Prostate gland (tissue), 2 donors: ENCODE results near the gene DKKL1. TPM values are rescaled to one million over a fixed set of nuclear protein-coding genes. Genes with fewer than 3 reads are reported as not detected.

Experiments
- DNase-seq: peaks from one replicate; pipeline ENCODE4 v3.0.0-alpha.2; 2019; ENCODE audit warnings: low spot score
- H3K27ac ChIP-seq, 2 donors: fragments of 200-600 bp; sonication (generic); 2 replicates each; pipeline ENCODE4 v1.5.1; 2017 to 2019
- H3K27me3 ChIP-seq: fragments of 200-600 bp; sonication (generic); replicated peaks from 2 replicates; pipeline ENCODE4 v1.5.1; 2019; ENCODE audit not compliant: insufficient read depth
- H3K36me3 ChIP-seq, 2 donors: fragments of 200-600 bp; sonication (generic); 1 replicate in 1 of 2; 2 replicates in 1 of 2; pipeline versions ENCODE4 v1.5.1 to v1.8.1; 2017 to 2019
- H3K4me1 ChIP-seq: fragments of 200-600 bp; sonication (generic); replicated peaks from 2 replicates; pipeline ENCODE4 v1.5.1; 2019
- H3K4me3 ChIP-seq, 2 donors: fragments of 200-600 bp; sonication (generic); 2 replicates each; pipeline ENCODE4 v1.5.1; 2017 to 2019
- H3K9me3 ChIP-seq: fragments of 200-600 bp; sonication (generic); 2 replicates; pipeline ENCODE4 v1.5.1; 2017
- CTCF ChIP-seq, 4 experiments: fragments of 200-600 bp in 2 of 4; fragments of 450-650 bp in 2 of 4; sonication (generic) in 2 of 4; IDR thresholded peaks; 1 replicate in 3 of 4; 2 replicates in 1 of 4; pipeline ENCODE4 v1.5.1; 2016 to 2019; ENCODE audit warnings: antibody characterized with exemption in 4 of 4, mild to moderate bottlenecking in 2 of 4, moderate library complexity in 2 of 4
- POLR2A ChIP-seq: fragments of 450-650 bp; IDR thresholded peaks from one replicate; pipeline ENCODE4 v1.6.1; 2016; ENCODE audit warnings: antibody characterized with exemption, mild to moderate bottlenecking
- POLR2AphosphoS5 ChIP-seq: sonication (generic); formaldehyde crosslinking; IDR thresholded peaks from one replicate; pipeline ENCODE4 v1.6.1; 2017; ENCODE audit warnings: antibody characterized with exemption
- WGBS: methylation state at CpG from one replicate; pipeline ENCODE4 v1.1.5; 2018; 5-methylcytosine and 5-hydroxymethylcytosine counted together
- intact Hi-C: fragments of 100-400 bp; cut with DNase I; formaldehyde crosslinking; loops from one replicate; pipeline ENCODE4 v1.14.2; 2022
- total RNA-seq, 2 donors: library from RNA; depleted of rRNA; stranded (reverse); fragments of >200 nt; gene quantifications; one replicate each; pipeline ENCODE4 v1.1.0, GENCODE V29; 2016

DKKL1 gene
- total RNA-seq, 2 donors from 2014 or later: 1.0 to 17.8 TPM

- H3K4me3 ChIP-seq: no peak overlapping the region
- no peaks in the 10 kb centered on the region for H3K4me1 ChIP-seq
- no peak overlapping the region for H3K27ac ChIP-seq
- intact Hi-C loops: no loop called here
- no peaks in the 10 kb centered on the region for H3K27me3 ChIP-seq
- DNase-seq: no peak
- no peaks in the 10 kb centered on the region for H3K36me3 ChIP-seq
- no peaks in the 10 kb centered on the region for H3K9me3 ChIP-seq
- WGBS: 98% methylated on average over 6 of the region's 6 CpGs
- TF ChIP-seq CTCF (IDR thresholded peaks at IDR 0.05): no peak
- TF ChIP-seq POLR2A: no peak
- no peak for TF ChIP-seq POLR2AphosphoS5
These were observed 35.3 kb downstream of the DKKL1 start for GRCh38 chr19:49398931-49399330.

GRCh38 chr19:49400029-49400428 is 36.4 kb downstream of the DKKL1 start:
- 85% methylated on average over 6 of the region's 6 CpGs for WGBS
- no peak overlapping the region for H3K27ac ChIP-seq
- no peaks in the 10 kb centered on the region for H3K27me3 ChIP-seq
- H3K36me3 ChIP-seq: no peaks in the 10 kb centered on the region
- no peak for TF ChIP-seq POLR2A
- TF ChIP-seq CTCF (IDR thresholded peaks at IDR 0.05): no peak
- TF ChIP-seq POLR2AphosphoS5: no peak
- no peaks in the 10 kb centered on the region for H3K4me1 ChIP-seq
- no peak overlapping the region for H3K4me3 ChIP-seq
- H3K9me3 ChIP-seq: no peaks in the 10 kb centered on the region
- intact Hi-C loops: no loop called here
- DNase-seq: no peak

- DNase-seq: no peak
- WGBS: 53% methylated on average over 7 of the region's 7 CpGs
- H3K27me3 ChIP-seq: no peaks in the 10 kb centered on the region
- H3K36me3 ChIP-seq: no peaks in the 10 kb centered on the region
- no peaks in the 10 kb centered on the region for H3K9me3 ChIP-seq
- TF ChIP-seq POLR2AphosphoS5 (no peak), CTCF (IDR thresholded peaks at IDR 0.05) (no peak), POLR2A (no peak)
- intact Hi-C loops: no loop called here
- no peaks in the 10 kb centered on the region for H3K4me1 ChIP-seq
- H3K4me3 ChIP-seq: no peak overlapping the region
- no peak overlapping the region for H3K27ac ChIP-seq
These were observed 39.9 kb downstream of the DKKL1 start for GRCh38 chr19:49403404-49404187.

- H3K9me3 ChIP-seq: no peaks in the 10 kb centered on the region
- intact Hi-C loops: no loop called here
- H3K4me1 ChIP-seq: no peaks in the 10 kb centered on the region
- WGBS: 83% methylated on average over 7 of the region's 7 CpGs
- H3K27ac ChIP-seq: no peak overlapping the region
- H3K27me3 ChIP-seq: no peaks in the 10 kb centered on the region
- H3K36me3 ChIP-seq: no peaks in the 10 kb centered on the region
- no peak overlapping the region for H3K4me3 ChIP-seq
- DNase-seq: no peak
- TF ChIP-seq CTCF (IDR thresholded peaks at IDR 0.05): no peak
- TF ChIP-seq POLR2AphosphoS5: no peak
- no peak for TF ChIP-seq POLR2A
These were observed 43.4 kb downstream of the DKKL1 start for GRCh38 chr19:49407079-49407478.

- no peaks in the 10 kb centered on the region for H3K9me3 ChIP-seq
- 85% methylated on average over 16 of the region's 16 CpGs for WGBS
- no peak overlapping the region for H3K27ac ChIP-seq
- no peak for DNase-seq
- intact Hi-C loops: no loop called here
- no peaks in the 10 kb centered on the region for H3K4me1 ChIP-seq
- TF ChIP-seq CTCF (IDR thresholded peaks at IDR 0.05): no peak
- no peak for TF ChIP-seq POLR2A
- TF ChIP-seq POLR2AphosphoS5: no peak
- no peaks in the 10 kb centered on the region for H3K27me3 ChIP-seq
- no peaks in the 10 kb centered on the region for H3K36me3 ChIP-seq
- no peak overlapping the region for H3K4me3 ChIP-seq
These were observed 43.9 kb downstream of the DKKL1 start for GRCh38 chr19:49407482-49408015.
